Nucleus accumbens (tissue), 56 donors: ENCODE measurements around the gene RYR2.
"Not testable (repeated sequence)": the region's sequence is repeated elsewhere in the genome, so short reads cannot be mapped to it uniquely, and the experiment has no call there.

Source experiments
- DNase-seq, 56 donors: peaks; one replicate each; lab custom pipeline; 2025; lab: John Stamatoyannopoulos, UW

The RYR2 gene

DNA sequence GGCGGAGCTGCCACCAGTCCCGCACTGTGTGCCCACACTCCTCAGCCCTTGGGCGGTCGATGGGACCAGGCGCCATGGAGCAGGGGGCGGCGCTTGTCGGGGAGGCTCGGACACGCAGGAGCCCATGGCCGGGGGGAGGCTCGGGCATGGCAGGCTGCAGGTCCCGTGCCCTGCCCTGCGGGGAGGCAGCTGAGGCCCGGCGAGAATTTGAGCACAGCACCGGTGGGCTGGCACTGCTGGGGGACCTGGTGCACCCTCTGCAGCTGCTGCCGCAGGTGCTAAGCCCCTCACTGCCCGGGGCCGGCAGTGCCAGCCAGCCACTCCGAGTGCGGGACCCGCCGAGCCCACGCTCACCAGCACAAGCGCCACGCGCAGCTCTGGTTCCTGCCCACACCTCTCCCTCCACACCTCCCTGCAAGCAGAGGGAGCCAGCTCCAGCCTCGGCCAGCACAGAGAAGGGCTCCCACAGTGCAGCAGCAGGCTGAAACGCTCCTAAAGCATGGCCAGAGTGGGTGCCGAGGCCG, 267.7 kb downstream of the RYR2 start:
- DNase-seq, result no peak

DNA sequence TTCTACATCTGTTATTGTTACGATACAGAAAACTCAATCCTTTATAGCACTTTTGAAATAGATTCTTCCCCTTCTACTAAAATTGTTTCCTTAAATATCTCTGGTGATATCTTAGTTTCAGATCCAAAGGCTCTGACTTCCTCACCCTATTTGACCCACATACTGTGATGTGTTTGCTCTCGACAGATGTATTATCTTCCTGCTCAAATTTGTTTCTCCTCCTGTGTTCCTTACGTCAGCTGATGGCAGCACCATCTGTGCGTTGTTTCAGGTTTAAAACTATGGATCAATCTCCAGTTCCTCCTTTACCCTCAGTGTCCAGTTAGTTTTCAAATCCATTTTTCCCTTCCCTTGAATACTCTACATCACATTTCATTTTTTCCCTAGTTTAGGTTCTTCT, 274.4 kb downstream of the RYR2 start:
- no peak for DNase-seq

DNA sequence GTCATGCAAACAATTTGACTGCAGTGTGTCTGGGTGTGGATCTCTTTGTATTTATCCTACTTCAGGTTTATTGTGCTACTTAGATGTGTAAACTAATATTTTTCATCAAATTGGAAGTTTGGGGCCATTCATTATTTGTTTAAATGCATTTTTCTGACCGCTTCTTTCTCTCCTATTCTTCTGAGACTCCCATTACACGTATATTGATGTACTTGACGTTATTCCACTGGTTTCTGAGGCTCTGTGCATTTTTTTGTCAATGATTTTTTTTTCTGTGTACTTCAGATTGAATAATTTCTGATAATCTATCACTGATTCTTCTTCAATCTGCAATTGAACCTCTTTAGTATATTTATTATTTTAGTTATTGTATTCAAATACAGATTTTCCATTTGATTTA, 276.8 kb downstream of the RYR2 start:
- no peak for DNase-seq

DNA sequence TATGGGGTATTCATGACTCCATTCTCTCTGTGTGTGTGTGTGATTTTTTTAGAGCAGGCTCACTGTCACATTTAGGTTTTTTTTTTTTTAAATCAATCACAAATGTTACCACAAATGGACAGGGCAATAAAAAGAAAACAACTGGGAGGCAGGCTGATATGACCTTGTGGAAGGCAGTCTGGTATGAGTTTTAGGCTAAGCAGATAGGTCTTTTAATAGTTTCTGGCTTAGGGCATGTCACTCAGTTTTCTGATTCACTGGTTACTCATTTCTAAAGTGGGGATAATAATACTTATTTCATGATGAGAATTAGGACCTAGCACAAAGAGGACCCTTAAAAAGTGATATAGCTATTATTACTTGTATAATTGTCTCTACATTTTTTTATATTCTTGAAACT, 278.9 kb downstream of the RYR2 start:
- no peak for DNase-seq

DNA sequence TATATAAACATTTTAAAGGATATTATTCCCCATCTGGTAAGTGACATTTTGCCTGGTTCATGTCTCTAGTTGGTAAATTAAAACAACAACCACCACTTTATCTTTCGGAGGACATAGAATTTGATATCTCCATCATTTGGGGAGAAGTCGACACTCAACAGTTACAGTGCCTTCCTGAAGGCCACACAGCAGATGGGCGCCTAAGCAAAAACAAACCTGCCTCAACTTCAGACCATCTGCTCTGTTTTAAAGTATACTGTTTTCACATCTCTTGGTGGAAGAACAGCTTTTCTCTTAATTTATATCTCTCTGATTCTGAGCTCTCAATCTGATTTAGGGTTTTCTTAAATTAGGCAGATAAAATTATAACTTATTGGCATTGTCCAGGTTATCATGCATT, 282.2 kb downstream of the RYR2 start:
- no peak for DNase-seq

DNA sequence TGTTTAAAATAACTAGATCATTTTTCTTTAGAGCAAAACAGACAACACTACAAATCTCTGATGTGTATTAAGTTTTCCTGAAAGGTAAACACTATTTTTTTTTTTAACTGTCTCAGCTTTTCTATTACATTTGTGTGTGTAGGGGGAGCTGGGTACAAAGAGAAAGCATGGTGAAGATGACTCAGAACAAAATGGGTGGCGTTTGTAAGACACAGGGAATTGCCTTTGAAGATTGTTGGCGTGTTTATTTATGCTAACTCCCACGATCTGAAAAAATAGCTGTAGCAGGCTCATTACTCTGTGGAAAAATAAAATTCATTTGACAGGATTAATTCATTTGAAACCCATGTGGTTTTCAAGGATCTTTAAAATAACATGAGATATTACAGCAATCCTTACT, 285.1 kb downstream of the RYR2 start:
- no peak for DNase-seq

DNA sequence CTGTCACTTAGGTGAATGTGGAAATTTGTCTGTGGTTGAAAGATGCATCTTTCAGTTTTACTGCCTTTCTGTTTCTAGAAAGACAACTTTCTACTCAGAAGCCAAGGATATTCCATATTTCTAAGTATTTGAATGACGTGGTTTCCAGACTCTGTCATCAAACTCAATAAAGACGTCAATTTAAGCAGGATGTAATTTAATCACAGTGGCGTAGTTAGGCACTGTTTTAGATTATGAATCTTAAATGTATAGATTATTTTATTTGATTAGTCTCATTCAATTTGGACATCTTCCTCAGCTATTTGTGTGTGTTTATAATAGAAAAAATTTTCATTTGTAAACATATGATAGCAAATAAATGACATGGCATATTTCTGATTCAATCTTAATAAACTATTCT, 298.9 kb downstream of the RYR2 start:
- no peak for DNase-seq

DNA sequence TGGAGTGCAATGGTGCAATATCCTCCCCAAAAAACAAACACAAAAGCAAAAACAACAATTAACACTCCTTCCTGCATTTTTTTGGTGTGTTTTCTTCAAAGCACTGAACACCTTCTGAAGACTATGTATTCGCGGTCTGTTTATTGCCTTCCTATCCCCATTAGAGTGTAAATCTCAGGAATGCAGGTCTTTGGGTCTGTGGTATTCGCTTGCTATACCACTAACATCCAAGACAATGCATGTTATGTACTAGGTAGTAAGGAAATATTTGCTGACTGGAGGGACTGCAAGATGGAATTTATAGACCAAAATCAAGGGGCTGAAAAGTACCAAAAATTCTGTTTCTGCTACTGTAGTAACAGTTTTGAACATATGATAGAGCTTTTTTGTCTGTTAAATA, 299.4 kb downstream of the RYR2 start:
- DNase-seq, result no peak

DNA sequence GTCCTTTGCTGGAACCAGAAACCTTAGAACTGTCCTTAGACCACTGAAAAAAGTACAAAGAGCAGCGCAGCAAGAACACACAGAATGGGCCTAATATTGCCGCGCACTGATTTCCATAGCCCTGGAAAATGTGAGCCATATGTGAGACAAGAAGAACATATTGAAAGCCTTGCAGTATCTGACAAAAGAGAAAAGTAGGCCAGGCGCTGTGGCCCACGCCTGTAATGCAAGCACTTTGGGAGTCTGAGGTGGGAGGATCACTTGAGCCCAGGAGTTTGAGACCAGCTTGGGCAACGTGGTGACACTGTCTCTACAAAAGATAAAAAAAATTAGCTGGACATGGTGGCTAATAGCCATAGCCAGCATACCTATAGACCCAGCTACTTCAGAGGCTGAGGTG, 300.7 kb downstream of the RYR2 start:
- DNase-seq, result no peak

DNA sequence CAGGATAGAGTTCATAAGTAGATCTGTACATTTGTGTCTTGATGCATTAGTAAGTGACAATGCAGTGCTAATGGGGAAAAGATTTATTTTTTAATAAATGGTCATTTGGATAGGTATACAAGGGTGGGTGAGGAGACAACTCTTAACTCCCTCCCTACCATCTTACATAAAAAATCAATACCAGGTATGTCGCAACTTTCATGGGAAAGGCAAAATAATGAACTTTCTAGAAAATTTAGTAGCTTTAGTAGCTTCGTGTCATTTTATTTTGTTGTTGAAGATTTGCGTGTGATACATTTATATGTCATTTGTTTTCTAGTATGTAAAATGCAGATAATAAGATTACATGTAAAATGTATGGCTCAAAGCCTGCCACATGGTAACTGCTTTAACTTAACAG, 310.8 kb downstream of the RYR2 start:
- no peak for DNase-seq

DNA sequence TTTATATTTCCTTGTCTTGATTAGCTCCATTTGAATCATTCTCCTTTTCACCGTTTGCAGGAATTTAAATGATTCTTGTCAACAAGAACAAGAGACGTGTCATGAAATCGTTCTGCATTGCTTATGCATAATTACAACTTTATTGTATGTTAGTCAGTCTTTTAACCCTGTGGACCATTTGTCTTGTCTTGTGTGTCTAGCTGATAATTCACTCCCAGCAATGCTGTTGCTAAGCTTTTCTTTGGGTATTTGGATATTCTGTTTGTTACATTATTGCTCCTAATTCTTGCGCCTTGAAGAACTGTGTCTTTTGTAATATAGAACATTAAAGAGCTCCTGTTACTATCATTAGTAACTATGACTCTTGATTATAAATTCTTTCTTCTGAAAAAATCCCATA, 311.9 kb downstream of the RYR2 start:
- no peak for DNase-seq

DNA sequence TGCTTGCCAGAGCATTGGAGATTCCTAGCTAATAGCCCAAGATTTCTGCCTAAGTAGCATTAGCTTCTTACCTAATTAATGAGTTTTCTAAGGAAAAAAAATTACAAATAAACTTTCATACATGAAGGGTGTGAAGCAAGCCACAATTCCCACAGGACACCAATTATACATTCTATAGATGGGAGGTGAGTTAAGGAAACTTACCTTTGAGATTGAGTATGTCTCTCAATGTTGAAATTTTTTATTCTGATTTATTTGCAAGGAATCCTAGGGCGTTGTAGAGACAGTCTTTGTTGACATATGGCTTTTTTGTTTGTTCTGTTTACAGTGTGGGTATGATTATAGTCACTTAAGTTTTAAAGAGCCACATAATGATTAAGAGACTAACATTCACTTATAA, 313.0 kb downstream of the RYR2 start:
- no peak for DNase-seq

DNA sequence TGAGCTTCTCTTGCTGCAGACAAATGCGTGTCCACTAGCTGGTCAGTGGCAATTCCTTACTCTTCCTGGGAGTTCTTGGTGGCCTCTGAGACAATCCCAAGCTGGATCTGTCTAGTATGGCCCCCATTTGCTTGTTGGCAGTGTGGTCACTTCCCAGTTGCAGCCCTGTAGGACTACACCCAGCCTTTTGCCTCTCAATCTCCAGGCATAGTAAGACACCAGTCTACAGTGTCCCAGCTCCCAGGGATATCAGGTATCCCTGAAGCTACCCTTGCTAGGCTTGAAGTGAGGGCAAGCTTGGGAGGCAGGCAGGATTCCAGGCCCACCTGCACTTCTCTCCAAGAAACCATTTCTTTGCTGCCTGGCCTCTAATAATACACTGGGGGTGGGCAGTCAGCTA, 316.6 kb downstream of the RYR2 start:
- DNase-seq, result no peak

DNA sequence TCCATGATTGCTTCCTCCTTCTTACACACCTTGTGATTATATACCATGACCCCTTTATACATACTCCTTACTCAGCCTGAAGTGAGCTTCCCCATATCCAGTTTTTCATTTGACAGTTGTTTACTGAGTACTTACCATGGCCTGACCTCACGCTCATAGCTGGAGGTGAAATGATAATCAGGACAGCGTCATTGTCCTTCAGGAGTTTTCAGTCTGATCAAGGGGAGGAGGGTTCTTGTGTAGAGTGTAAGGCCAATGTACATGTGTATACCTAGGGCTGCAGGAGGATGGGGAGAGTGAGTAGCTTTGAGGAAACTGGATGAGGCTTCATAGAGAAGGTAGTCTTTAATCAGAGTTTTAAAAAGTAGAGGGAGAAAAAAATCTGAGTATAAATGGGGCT, 325.8 kb downstream of the RYR2 start:
- DNase-seq, result no peak

DNA sequence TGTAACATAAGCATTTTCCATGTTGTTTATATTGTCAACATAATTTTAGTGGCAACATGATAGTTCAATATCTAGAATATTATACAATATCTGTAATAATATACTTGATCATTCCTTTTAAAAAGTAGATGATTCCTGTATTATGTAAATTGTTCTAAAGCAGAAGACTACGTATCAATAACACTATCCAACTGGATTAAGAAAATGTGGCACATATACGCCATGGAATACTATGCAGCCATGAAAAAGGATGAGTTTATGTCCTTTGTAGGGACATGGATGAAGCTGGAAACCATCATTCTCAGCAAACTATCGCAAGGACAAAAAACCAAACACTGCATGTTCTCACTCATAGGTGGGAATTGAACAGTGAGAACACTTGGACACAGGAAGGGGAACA, 329.5 kb downstream of the RYR2 start:
- DNase-seq, result not testable (repeated sequence)

DNA sequence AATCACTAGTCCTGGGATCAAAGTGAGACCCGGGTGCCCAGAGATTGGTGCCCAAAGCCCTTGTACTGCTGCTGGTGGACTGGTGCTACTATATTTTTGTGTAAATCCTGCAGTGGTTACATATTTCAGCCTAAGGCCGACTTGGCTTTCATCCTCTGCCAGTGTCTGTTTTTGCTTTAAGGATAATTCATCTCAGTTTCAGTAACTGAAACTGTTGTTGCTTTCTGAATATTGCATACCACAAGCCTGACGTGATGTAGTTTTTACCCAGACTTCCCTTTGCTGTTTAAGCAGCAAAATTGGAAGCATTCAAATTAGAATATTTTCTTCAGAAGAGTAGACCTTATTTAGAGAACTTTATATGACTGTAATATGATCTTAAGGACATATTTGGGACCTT, 341.8 kb downstream of the RYR2 start:
- no peak for DNase-seq

DNA sequence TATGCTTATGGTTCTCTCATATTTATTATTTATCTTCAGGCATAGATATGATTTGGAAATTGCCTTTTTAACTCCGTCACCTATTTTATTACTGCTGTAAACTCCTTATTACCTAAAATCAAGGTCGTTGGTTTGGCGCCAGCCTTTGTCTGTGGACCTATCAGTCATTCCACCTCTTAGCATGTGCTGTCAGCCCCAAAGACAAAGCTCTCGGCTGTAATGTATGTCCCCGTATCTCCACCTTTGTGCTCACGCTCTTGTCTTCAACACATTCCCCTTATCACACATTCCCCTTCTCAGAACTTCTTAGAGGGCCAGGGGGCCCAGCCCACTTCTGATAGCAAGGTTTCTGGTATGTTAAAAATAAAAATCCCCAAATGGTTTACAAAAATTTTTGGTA, 342.2 kb downstream of the RYR2 start:
- DNase-seq, result no peak

DNA sequence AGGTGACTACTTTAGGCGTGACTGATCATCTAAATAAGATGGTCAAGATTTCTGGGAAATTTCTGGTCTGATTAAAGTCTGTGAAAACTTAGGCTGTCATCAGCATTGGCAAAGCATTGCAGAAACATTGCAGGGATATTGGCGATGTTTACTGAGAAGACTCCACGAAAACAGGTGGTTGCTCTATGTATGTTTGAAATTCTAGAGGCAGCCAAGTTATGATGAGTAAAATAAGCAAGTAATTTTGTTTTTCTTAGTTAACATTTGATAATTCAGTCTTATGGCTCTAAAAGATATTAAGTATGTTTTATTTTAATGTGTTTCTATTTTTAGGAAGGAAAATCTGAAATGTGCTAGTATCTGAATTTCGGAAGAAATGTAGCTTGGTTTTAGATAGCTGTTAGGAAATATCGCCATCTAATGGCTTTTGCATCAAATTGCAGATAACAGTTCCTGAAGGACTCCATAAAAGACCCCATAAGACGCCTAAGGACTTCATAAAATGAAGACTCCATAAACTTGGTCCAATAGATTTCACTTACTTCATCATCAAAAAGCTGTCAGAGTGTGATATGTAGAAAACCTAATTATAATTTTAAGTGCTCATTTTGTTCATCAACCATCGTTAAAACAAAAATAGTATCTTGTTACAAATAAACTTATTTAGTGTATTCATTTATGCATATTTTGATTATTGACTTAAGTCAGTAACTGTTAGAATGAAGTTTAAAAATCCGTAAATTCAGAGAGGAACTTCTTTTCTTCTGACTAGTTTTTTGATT, 344.6 kb downstream of the RYR2 start:
- DNase-seq, result no peak

DNA sequence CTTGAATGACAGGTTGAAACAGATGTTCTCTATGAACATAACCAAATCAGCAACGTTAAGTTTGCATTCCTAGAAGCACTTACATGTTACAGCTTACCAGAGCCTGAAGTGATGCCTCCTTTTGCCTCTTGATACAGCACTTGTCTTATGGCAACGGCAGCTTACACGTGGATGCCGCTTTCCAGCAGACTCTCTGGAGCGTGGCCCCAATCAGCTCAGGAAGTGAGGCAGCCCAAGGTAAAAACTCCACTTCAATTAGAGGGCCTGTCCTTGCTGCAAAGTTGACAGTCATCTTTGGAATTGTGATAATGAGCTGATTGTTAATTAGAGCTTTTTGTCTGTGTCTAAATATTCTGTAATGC, 345.1 kb downstream of the RYR2 start:
- no peak for DNase-seq

DNA sequence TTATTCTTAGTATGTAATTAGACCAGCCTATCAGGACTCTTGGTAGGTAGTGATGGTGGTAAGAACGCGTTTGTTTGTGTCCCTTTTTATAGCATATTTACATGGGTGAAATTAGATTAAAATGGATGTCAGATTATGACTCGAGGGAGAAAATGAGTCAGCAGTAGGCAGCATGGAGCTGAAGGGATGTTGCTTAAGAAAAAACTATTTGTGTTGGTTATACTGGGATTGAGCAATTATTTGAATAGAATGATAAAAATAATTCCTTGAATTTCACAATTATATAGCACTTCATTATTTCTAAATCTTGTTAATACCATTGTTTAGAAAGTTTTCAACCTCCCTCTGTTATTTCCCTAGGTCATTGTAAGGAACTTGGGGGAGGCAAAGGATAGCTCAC, 348.8 kb downstream of the RYR2 start:
- no peak for DNase-seq

DNA sequence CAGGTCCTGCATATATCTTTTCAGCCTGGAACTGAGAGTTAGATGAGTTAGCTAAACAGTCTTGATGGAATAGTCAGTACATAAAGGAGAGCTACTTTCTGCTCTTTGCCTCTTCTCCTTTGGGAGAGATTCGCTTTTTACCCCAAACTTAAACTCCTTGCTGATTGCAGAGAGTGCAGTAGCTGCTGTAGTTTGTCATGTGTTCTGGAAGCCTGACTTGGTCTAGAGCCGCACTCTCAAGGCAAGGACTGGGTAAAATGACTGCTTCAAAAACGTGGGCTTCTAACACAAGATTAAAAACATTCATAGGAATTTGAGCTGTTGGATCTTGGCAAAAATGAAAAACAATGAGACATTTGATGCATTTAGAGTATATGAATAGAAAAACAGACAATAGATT, 351.6 kb downstream of the RYR2 start:
- DNase-seq, result no peak

DNA sequence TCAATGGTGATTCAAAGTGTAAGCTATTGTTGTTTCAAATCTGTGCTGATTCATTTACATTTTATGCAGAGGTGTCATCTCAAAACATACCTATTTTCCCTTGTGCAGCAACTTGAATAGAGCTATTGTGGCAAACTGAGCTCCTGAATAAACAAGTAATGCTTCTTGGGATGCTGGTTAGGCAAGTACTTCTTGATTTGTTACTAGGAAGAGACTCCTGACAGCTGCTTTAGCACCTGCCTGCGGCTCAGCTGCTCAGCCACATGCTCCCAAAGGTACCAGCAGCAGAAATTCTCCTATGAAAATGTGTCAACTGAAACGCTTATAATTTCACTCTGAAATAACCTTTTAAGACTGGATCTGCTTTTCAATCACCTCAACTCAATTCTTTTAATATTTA, 352.3 kb downstream of the RYR2 start:
- peak in 9 of 56 donors; percentile 1 to 15 (median 6) for DNase-seq

DNA sequence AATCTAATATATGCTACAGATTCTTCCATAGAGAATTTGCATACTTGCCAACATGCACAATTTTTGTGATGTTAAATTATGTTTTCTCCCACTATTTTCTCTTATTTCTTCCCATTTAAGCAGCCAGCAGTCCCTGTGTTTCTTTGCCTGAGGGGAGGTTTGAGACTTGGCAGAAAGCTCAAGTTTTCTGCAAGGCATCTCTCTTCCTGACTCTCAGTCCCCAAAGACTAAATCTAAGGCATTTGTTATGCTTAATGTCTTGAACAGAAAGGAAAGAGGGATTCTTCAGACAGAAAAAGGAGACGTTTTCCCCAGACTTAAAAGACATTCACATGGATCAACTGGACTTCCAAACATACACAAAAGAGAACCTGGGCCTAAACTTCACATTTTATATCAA, 354.4 kb downstream of the RYR2 start:
- no peak for DNase-seq
